DND-41 (cell line): ENCODE data around the gene ANKHD1.

ENCODE experiments used
- CTCF ChIP-seq: IDR thresholded peaks from 2 replicates; pipeline ENCODE4 v1.5.1; 2012; ENCODE audit warnings: borderline replicate concordance, low read length, moderate library complexity, mild to moderate bottlenecking; ENCODE audit not compliant: poor library complexity, severe bottlenecking; ENCODE audit errors: extremely low read depth
- EZH2 ChIP-seq: IDR thresholded peaks from 3 replicates; pipeline ENCODE4 v1.6.1; 2012; ENCODE audit warnings: borderline replicate concordance, low read depth, mild to moderate bottlenecking, moderate library complexity, low read length, inconsistent platforms; ENCODE audit not compliant: severe bottlenecking

DNA sequence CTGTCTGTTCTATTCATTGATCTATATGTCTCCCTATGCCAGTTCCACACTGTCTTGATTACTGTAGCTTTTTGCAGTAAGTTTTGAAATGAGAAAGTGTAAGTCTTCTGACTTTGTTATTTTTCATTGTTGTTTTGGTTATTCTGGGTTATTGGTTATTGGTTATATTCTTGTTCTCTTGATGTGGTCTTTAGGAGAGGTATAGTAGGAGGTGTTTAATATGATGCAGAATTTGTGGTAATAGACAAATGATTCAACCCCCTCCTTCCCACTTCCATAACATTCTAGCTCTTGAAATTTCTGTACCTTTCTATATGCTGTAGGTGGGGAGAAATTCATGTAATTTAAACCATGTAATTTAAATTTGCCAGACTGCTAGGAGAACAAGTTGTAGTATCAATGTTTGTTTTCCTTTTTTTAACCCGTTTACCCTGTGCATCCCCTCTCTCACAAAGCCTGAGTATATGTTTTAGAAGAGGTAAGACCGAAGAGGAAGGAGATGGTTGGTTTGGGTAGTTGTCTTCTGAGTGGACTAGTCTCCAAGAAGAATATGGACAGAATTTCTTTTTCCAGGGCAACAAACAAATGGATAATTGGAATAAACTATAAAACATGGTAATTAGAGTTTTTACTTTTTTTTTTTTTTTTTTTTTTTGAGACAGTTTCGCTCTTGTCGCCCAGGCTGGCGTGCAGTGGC, 19.2 kb downstream of the ANKHD1 start:
- TF ChIP-seq CTCF, result no peak
- no peak for TF ChIP-seq EZH2
